GM19467 (cell line): Measurements from ENCODE around the gene APBA1.
"Not testable (repeated sequence)": the region's sequence is repeated elsewhere in the genome, so short reads cannot be mapped to it uniquely, and the experiment has no call there.

Experiments
- ATAC-seq: cut with Tn5 transposase; IDR thresholded peaks from one replicate; pipeline ENCODE4 v1.9.1; 2021; ENCODE audit warnings: mild to moderate bottlenecking, moderate library complexity; ENCODE audit not compliant: unreplicated experiment

APBA1 gene

GRCh38 chr9:69420611-69421270 lies 251.4 kb downstream of the APBA1 start:
- no peak for ATAC-seq

- ATAC-seq, result no peak
These were observed 259.4 kb downstream of the APBA1 start for GRCh38 chr9:69412741-69413150.

GRCh38 chr9:69411931-69412740 lies 260.0 kb downstream of the APBA1 start:
- ATAC-seq, result no peak

- no peak for ATAC-seq
These were observed 260.9 kb downstream of the APBA1 start for GRCh38 chr9:69411246-69411645.

- ATAC-seq, result not testable (repeated sequence)
These were observed 262.2 kb downstream of the APBA1 start for GRCh38 chr9:69409936-69410335.

GRCh38 chr9:69400470-69400869 lies 271.7 kb downstream of the APBA1 start:
- no peak for ATAC-seq

- no peak for ATAC-seq
These were observed 274.6 kb downstream of the APBA1 start for GRCh38 chr9:69397384-69398214.

- ATAC-seq, result no peak
These were observed 275.4 kb downstream of the APBA1 start for GRCh38 chr9:69396759-69397158.

- no peak for ATAC-seq
These were observed 276.5 kb downstream of the APBA1 start for GRCh38 chr9:69395718-69396117.

GRCh38 chr9:69393425-69393824 lies 278.7 kb downstream of the APBA1 start:
- no peak for ATAC-seq

- no peak for ATAC-seq
These were observed 279.3 kb downstream of the APBA1 start for GRCh38 chr9:69392826-69393225.

GRCh38 chr9:69391946-69392345 lies 280.2 kb downstream of the APBA1 start:
- no peak for ATAC-seq

GRCh38 chr9:69391487-69391886 lies 280.7 kb downstream of the APBA1 start:
- ATAC-seq, result no peak

GRCh38 chr9:69389437-69389995 lies 282.7 kb downstream of the APBA1 start:
- ATAC-seq, result no peak

GRCh38 chr9:69388596-69388995 lies 283.6 kb downstream of the APBA1 start:
- no peak for ATAC-seq

- ATAC-seq, result no peak
These were observed 285.5 kb downstream of the APBA1 start for GRCh38 chr9:69386651-69387050.

- no peak for ATAC-seq
These were observed 286.6 kb downstream of the APBA1 start for GRCh38 chr9:69385581-69386033.

GRCh38 chr9:69382135-69382534 lies 290.0 kb downstream of the APBA1 start:
- no peak for ATAC-seq

GRCh38 chr9:69380811-69381210 lies 291.4 kb downstream of the APBA1 start:
- no peak for ATAC-seq

GRCh38 chr9:69380301-69380700 lies 291.9 kb downstream of the APBA1 start:
- ATAC-seq, result no peak
